8988T (cell line): Measurements from ENCODE around the gene MSRB2.
"Not testable (repeated sequence)": the region's sequence is repeated elsewhere in the genome, so short reads cannot be mapped to it uniquely, and the experiment has no call there.

Experiments
- DNase-seq: peaks from one replicate; pipeline ENCODE4 v3.0.0; 2011

MSRB2 gene

GRCh38 chr10:23095404-23095965 lies at the start of gene MSRB2:
Gene MSRB2 (plus strand): TSS chr10:23095579. CDS start chr10:23095609, 30 bp downstream.
- DNase-seq = peak; percentile 86

- DNase-seq = no peak
Measured at GRCh38 chr10:23046027-23046426, 49.4 kb upstream of the MSRB2 start.

GRCh38 chr10:23047201-23048050 lies 48.0 kb upstream of the MSRB2 start:
- no peak for DNase-seq

GRCh38 chr10:23048191-23048590 lies 47.2 kb upstream of the MSRB2 start:
- DNase-seq = no peak

GRCh38 chr10:23051278-23051677 lies 44.1 kb upstream of the MSRB2 start:
- DNase-seq = no peak

- no peak for DNase-seq
Measured at GRCh38 chr10:23051855-23052331, 43.5 kb upstream of the MSRB2 start.

GRCh38 chr10:23053036-23053435 lies 42.3 kb upstream of the MSRB2 start:
- no peak for DNase-seq

- no peak for DNase-seq
Measured at GRCh38 chr10:23055424-23056185, 39.8 kb upstream of the MSRB2 start.

GRCh38 chr10:23056186-23056579 lies 39.2 kb upstream of the MSRB2 start:
- DNase-seq = no peak

GRCh38 chr10:23058366-23058765 lies 37.0 kb upstream of the MSRB2 start:
- DNase-seq = no peak

- no peak for DNase-seq
Measured at GRCh38 chr10:23060918-23061317, 34.5 kb upstream of the MSRB2 start.

- DNase-seq = no peak
Measured at GRCh38 chr10:23063045-23063972, 32.1 kb upstream of the MSRB2 start.

- DNase-seq = no peak
Measured at GRCh38 chr10:23063973-23064812, 31.2 kb upstream of the MSRB2 start.

- DNase-seq = not testable (repeated sequence)
Measured at GRCh38 chr10:23064813-23065114, 30.6 kb upstream of the MSRB2 start.

GRCh38 chr10:23065181-23065948 lies 30.0 kb upstream of the MSRB2 start:
- no peak for DNase-seq

GRCh38 chr10:23067337-23067736 lies 28.0 kb upstream of the MSRB2 start:
- no peak for DNase-seq

- peak; percentile 53 for DNase-seq
Measured at GRCh38 chr10:23067939-23068775, 27.2 kb upstream of the MSRB2 start.

GRCh38 chr10:23069019-23069815 lies 26.2 kb upstream of the MSRB2 start:
- DNase-seq = no peak
